MM.1S (cell line): Measurements from ENCODE around the gene SHC3.

Experiments
- DNase-seq: peaks from one replicate; pipeline ENCODE4 v3.0.0-alpha.2; 2015
- H2AFZ ChIP-seq: fragments of 300-600 bp; sonication (generic); 2 replicates; pipeline ENCODE4 v1.6.0; 2016; ENCODE audit warnings: antibody characterized with exemption, low read length
- H3F3A ChIP-seq: fragments of 300-600 bp; sonication (generic); 2 replicates; pipeline ENCODE4 v1.6.1; 2016; ENCODE audit warnings: mild to moderate bottlenecking, antibody characterized with exemption, low read length, moderate library complexity, mixed read lengths; ENCODE audit not compliant: insufficient read depth
- H3K27ac ChIP-seq: fragments of 300-600 bp; sonication (generic); 2 replicates; pipeline ENCODE4 v1.5.1; 2016; ENCODE audit warnings: mild to moderate bottlenecking, low read length
- H3K27me3 ChIP-seq: fragments of 300-600 bp; sonication (generic); replicated peaks from 2 replicates; pipeline ENCODE4 v1.6.0; 2016; ENCODE audit warnings: low read length; ENCODE audit not compliant: insufficient read depth
- H3K36me3 ChIP-seq: fragments of 300-600 bp; sonication (generic); replicated peaks from 2 replicates; pipeline ENCODE4 v1.6.1; 2016; ENCODE audit warnings: mild to moderate bottlenecking, low read length, mixed read lengths; ENCODE audit not compliant: insufficient read depth
- H3K4me1 ChIP-seq: fragments of 300-600 bp; sonication (generic); 2 replicates; pipeline ENCODE4 v1.6.1; 2016; ENCODE audit warnings: low read length, mixed read lengths
- H3K4me2 ChIP-seq: fragments of 300-600 bp; sonication (generic); 2 replicates; pipeline ENCODE4 v1.6.0; 2016; ENCODE audit warnings: low read depth, low read length
- H3K4me3 ChIP-seq: fragments of 300-600 bp; sonication (generic); 2 replicates; pipeline ENCODE4 v1.5.1; 2016; ENCODE audit warnings: low read length, mixed read lengths
- H3K79me2 ChIP-seq: fragments of 300-600 bp; sonication (generic); 2 replicates; pipeline ENCODE4 v1.6.1; 2016; ENCODE audit warnings: mixed run types, low read length, mixed read lengths
- H3K9ac ChIP-seq: fragments of 300-600 bp; sonication (generic); 2 replicates; pipeline ENCODE4 v1.6.1; 2016; ENCODE audit warnings: low read length, mixed read lengths
- H3K9me2 ChIP-seq: fragments of 300-600 bp; sonication (generic); replicated peaks from 2 replicates; pipeline ENCODE4 v1.6.1; 2016; ENCODE audit warnings: mild to moderate bottlenecking, low read length, mixed read lengths; ENCODE audit not compliant: insufficient read depth
- H3K9me3 ChIP-seq: fragments of 300-600 bp; sonication (generic); replicated peaks from 2 replicates; pipeline ENCODE4 v1.6.1; 2016; ENCODE audit warnings: mild to moderate bottlenecking, low read length, mixed read lengths; ENCODE audit not compliant: insufficient read depth
- H4K20me1 ChIP-seq: fragments of 300-600 bp; sonication (generic); 2 replicates; pipeline ENCODE4 v1.6.1; 2016; ENCODE audit warnings: mild to moderate bottlenecking, low read length, moderate library complexity, mixed read lengths; ENCODE audit not compliant: insufficient read depth
- EZH2 ChIP-seq: fragments of 300-600 bp; sonication (generic); optimal IDR thresholded peaks from 2 replicates; pipeline ENCODE3; 2017; ENCODE audit warnings: low read depth, mild to moderate bottlenecking, antibody characterized with exemption, low read length, mixed read lengths
- EZH2phosphoT487 ChIP-seq: fragments of 300-600 bp; sonication (generic); IDR thresholded peaks from 2 replicates; pipeline ENCODE4 v1.6.1; 2018; ENCODE audit warnings: antibody characterized with exemption, low read length
- TF ChIP-seq, protein P1 (sequence below): fragments of 300-600 bp; sonication (generic); IDR thresholded peaks from 2 replicates; pipeline ENCODE4 v1.5.1; 2016; ENCODE audit warnings: antibody characterized with exemption, low read length, mixed read lengths

The SHC3 gene

DNA sequence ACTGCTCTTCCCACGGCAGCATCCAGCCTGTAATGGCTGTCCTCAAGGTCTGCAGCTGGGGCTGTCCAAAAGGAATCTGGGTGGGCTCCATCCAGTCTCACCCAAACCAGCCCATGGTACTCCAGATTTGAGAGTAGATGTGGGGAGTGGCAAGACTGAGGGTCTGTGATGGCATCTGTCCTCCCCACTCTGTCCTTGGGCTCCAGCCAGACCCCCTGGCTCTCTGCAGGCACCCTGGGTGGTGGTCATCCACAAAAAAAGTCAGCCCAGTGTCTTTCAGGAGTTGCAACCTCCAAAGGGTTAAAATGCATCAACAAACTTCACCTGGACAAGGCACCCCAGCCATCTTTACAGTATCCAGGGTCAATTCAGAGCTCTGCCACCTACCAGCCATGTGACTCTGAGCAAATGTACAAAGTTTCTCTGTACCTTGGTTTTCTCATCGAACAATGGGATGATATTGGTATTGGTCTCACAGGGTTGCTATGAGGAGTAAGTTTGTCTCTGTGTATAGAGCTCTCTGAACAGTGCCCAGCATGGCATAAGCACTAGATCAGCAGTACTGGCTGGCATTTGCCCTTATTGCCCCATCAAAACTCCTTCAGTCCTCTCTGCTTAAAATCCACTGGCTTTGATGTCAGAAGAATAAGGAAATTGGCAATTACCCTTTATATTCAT is 194.6 kb downstream of the SHC3 start:
- no peaks in the 10 kb centered on the region for H3K79me2 ChIP-seq
- no peaks in the 10 kb centered on the region for H3K4me1 ChIP-seq
- no peak overlapping the region for H3K9ac ChIP-seq
- no peaks in the 10 kb centered on the region for H3K27me3 ChIP-seq
- H3K9me3 ChIP-seq, result no peaks in the 10 kb centered on the region
- no peak overlapping the region for H2AFZ ChIP-seq
- no peaks in the 10 kb centered on the region for H3K9me2 ChIP-seq
- H4K20me1 ChIP-seq, result no peaks in the 10 kb centered on the region
- no peak overlapping the region for H3K27ac ChIP-seq
- no peak for DNase-seq
- TF ChIP-seq EZH2phosphoT487 (no peak), EZH2 (no peak)
- TF ChIP-seq, protein P1, sequence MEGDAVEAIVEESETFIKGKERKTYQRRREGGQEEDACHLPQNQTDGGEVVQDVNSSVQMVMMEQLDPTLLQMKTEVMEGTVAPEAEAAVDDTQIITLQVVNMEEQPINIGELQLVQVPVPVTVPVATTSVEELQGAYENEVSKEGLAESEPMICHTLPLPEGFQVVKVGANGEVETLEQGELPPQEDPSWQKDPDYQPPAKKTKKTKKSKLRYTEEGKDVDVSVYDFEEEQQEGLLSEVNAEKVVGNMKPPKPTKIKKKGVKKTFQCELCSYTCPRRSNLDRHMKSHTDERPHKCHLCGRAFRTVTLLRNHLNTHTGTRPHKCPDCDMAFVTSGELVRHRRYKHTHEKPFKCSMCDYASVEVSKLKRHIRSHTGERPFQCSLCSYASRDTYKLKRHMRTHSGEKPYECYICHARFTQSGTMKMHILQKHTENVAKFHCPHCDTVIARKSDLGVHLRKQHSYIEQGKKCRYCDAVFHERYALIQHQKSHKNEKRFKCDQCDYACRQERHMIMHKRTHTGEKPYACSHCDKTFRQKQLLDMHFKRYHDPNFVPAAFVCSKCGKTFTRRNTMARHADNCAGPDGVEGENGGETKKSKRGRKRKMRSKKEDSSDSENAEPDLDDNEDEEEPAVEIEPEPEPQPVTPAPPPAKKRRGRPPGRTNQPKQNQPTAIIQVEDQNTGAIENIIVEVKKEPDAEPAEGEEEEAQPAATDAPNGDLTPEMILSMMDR, result no peak
- H3K4me3 ChIP-seq, result no peak overlapping the region
- H3K36me3 ChIP-seq, result no peaks in the 10 kb centered on the region
- no peaks in the 10 kb centered on the region for H3F3A ChIP-seq
- no peak overlapping the region for H3K4me2 ChIP-seq

DNA sequence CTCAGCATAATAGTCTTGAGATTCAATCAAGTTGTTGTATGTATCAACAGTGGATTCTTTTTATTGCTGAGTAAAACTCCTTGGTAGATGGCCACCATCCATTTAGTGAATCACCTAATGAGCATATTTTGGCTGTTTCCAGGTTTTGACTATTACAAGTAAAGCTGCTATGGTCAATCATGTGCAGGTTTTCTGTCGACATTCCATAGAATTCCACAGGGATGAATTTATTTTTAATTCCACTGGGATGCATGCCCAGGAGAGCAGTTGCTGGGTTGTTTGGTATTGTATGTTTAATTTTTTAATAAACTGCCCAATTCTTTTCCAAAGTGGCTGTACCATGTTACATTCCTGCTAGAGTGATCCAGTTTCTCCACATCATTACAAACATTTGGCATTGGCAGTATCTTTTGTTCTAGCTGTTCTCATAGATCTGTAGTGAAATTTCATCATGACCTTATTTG is 197.8 kb downstream of the SHC3 start:
- H3K27ac ChIP-seq, result no peak overlapping the region
- no peaks in the 10 kb centered on the region for H3K9me3 ChIP-seq
- H3K9me2 ChIP-seq, result no peaks in the 10 kb centered on the region
- H3K79me2 ChIP-seq, result no peaks in the 10 kb centered on the region
- DNase-seq, result no peak
- no peak overlapping the region for H3K9ac ChIP-seq
- no peaks in the 10 kb centered on the region for H3K36me3 ChIP-seq
- H3F3A ChIP-seq, result no peaks in the 10 kb centered on the region
- H4K20me1 ChIP-seq, result no peaks in the 10 kb centered on the region
- H3K4me2 ChIP-seq, result no peak overlapping the region
- no peak overlapping the region for H3K4me3 ChIP-seq
- H3K4me1 ChIP-seq, result no peaks in the 10 kb centered on the region
- TF ChIP-seq EZH2phosphoT487 (no peak), EZH2 (no peak)
- TF ChIP-seq, protein P1, result no peak
- H3K27me3 ChIP-seq, result no peaks in the 10 kb centered on the region
- no peak overlapping the region for H2AFZ ChIP-seq

DNA sequence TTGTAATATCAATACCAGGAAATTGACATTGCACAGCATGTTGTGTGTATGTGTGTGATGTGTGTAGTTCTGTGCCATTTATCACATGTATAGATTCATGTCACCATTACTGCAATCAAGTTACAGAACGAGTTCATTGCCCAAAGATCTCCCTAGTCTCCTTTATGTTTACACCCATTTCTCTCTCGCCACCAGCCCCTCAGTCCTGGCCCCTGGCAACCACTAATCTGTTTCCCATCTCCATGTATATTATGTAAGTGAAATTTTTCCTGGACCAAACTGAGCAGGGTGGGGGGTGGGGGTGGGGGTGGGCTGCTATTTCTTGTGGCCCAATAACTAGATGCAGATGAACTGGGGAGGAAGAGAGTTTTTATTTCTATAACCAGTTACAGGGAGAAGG is 198.8 kb downstream of the SHC3 start:
- no peaks in the 10 kb centered on the region for H3K9me2 ChIP-seq
- H3K9ac ChIP-seq, result no peak overlapping the region
- no peak overlapping the region for H3K4me2 ChIP-seq
- H3F3A ChIP-seq, result no peaks in the 10 kb centered on the region
- no peak for DNase-seq
- no peaks in the 10 kb centered on the region for H3K9me3 ChIP-seq
- H4K20me1 ChIP-seq, result no peaks in the 10 kb centered on the region
- no peaks in the 10 kb centered on the region for H3K4me1 ChIP-seq
- no peak overlapping the region for H2AFZ ChIP-seq
- H3K27me3 ChIP-seq, result no peaks in the 10 kb centered on the region
- TF ChIP-seq, protein P1, result no peak
- TF ChIP-seq EZH2phosphoT487 (no peak), EZH2 (no peak)
- no peak overlapping the region for H3K27ac ChIP-seq
- no peaks in the 10 kb centered on the region for H3K79me2 ChIP-seq
- H3K4me3 ChIP-seq, result no peak overlapping the region
- no peaks in the 10 kb centered on the region for H3K36me3 ChIP-seq
